Islet of Langerhans (tissue), 1 donor: ENCODE measurements around the gene LYPD6B.

Experiments
- FAIRE-seq: peaks from one replicate; lab custom pipeline; 2011; peaks lifted over from hg19 to GRCh38; lab: Jason Lieb, UNC

The LYPD6B gene

GRCh38 chr2:149042881-149043280 lies 4.4 kb downstream of the LYPD6B start:
- FAIRE-seq = no peak

GRCh38 chr2:149044500-149044899 lies 6.0 kb downstream of the LYPD6B start:
- no peak for FAIRE-seq

GRCh38 chr2:149047118-149047517 lies 8.6 kb downstream of the LYPD6B start:
- no peak for FAIRE-seq

GRCh38 chr2:149049142-149049541 lies 10.6 kb downstream of the LYPD6B start:
- no peak for FAIRE-seq

GRCh38 chr2:149050188-149050587 lies 11.7 kb downstream of the LYPD6B start:
- no peak for FAIRE-seq

GRCh38 chr2:149055751-149056150 lies 17.3 kb downstream of the LYPD6B start:
- FAIRE-seq = no peak

- no peak for FAIRE-seq
Measured at GRCh38 chr2:149056541-149057255, 18.2 kb downstream of the LYPD6B start.

GRCh38 chr2:149057401-149057800 lies 18.9 kb downstream of the LYPD6B start:
- no peak for FAIRE-seq

GRCh38 chr2:149058936-149059335 lies 20.4 kb downstream of the LYPD6B start:
- no peak for FAIRE-seq

GRCh38 chr2:149059822-149060221 lies 21.3 kb downstream of the LYPD6B start:
- FAIRE-seq = no peak

- no peak for FAIRE-seq
Measured at GRCh38 chr2:149061133-149061745, 22.7 kb downstream of the LYPD6B start.

- no peak for FAIRE-seq
Measured at GRCh38 chr2:149062531-149062930, 24.0 kb downstream of the LYPD6B start.

- no peak for FAIRE-seq
Measured at GRCh38 chr2:149063177-149063576, 24.7 kb downstream of the LYPD6B start.

GRCh38 chr2:149064365-149064841 lies 25.9 kb downstream of the LYPD6B start:
- no peak for FAIRE-seq

- FAIRE-seq = no peak
Measured at GRCh38 chr2:149064856-149065630, 26.5 kb downstream of the LYPD6B start.

GRCh38 chr2:149068225-149068995 lies 29.9 kb downstream of the LYPD6B start:
- no peak for FAIRE-seq

- no peak for FAIRE-seq
Measured at GRCh38 chr2:149068996-149069888, 30.7 kb downstream of the LYPD6B start.

GRCh38 chr2:149070681-149071320 lies 32.3 kb downstream of the LYPD6B start:
- no peak for FAIRE-seq

- FAIRE-seq = no peak
Measured at GRCh38 chr2:149075105-149075504, 36.6 kb downstream of the LYPD6B start.

- FAIRE-seq = no peak
Measured at GRCh38 chr2:149075853-149076252, 37.4 kb downstream of the LYPD6B start.
